PC-3 (cell line): Measurements from ENCODE around the gene IL21R.

Experiments
- EZH2 ChIP-seq: fragments of 300-600 bp; sonication (generic); IDR thresholded peaks from one replicate; pipeline ENCODE4 v1.6.1; 2017; ENCODE audit warnings: antibody characterized with exemption, mild to moderate bottlenecking, low read length; ENCODE audit not compliant: unreplicated experiment
- EZH2phosphoT487 ChIP-seq: fragments of 300-600 bp; sonication (generic); IDR thresholded peaks from 2 replicates; pipeline ENCODE4 v1.6.1; 2018; ENCODE audit warnings: mild to moderate bottlenecking, antibody characterized with exemption, low read length, borderline replicate concordance
- TF ChIP-seq, protein P1 (sequence below): fragments of 300-600 bp; sonication (generic); conservative IDR thresholded peaks from 2 replicates; pipeline ENCODE4 v1.5.1; 2017; ENCODE audit warnings: antibody characterized with exemption, low read depth, mild to moderate bottlenecking, low read length

DNA sequence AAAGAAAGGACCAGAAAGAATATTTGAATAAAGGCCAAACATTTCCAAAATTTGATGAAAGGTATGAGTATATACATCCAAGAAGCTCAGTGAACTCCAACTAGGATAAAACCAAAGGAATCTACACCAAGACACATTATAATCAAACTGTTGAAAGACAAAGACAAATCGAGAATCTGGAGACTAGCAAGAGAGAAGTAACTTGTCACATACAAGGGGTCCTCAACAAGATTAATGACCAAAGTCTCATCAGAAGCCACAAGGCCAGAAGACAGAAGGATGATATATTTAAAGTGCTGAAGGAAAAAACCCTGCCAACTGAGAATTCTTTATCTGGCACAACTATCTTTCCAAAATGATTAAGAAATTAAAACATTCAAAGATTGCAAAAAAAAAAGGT, 9.3 kb upstream of the IL21R start:
- TF ChIP-seq, protein P1, sequence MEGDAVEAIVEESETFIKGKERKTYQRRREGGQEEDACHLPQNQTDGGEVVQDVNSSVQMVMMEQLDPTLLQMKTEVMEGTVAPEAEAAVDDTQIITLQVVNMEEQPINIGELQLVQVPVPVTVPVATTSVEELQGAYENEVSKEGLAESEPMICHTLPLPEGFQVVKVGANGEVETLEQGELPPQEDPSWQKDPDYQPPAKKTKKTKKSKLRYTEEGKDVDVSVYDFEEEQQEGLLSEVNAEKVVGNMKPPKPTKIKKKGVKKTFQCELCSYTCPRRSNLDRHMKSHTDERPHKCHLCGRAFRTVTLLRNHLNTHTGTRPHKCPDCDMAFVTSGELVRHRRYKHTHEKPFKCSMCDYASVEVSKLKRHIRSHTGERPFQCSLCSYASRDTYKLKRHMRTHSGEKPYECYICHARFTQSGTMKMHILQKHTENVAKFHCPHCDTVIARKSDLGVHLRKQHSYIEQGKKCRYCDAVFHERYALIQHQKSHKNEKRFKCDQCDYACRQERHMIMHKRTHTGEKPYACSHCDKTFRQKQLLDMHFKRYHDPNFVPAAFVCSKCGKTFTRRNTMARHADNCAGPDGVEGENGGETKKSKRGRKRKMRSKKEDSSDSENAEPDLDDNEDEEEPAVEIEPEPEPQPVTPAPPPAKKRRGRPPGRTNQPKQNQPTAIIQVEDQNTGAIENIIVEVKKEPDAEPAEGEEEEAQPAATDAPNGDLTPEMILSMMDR: no peak
- TF ChIP-seq EZH2 (no peak), EZH2phosphoT487 (no peak)
